HFFc6 (cell line): ENCODE results near the gene LYPD6. TPM values are rescaled to one million over a fixed set of nuclear protein-coding genes. Genes with fewer than 3 reads are reported as not detected.

Experiments
- DNase-seq: peaks from one replicate; pipeline ENCODE4 v3.0.0-alpha.2; 2018
- H3K27ac Mint-ChIP-seq: 2 replicates; pipeline ENCODE4 v1.8.0; 2020; ENCODE audit warnings: mild to moderate bottlenecking, mixed read lengths
- H3K27me3 Mint-ChIP-seq: 2 replicates; pipeline ENCODE4 v1.8.0; 2021; ENCODE audit warnings: mild to moderate bottlenecking, moderate library complexity, mixed read lengths; ENCODE audit not compliant: insufficient read depth
- H3K36me3 Mint-ChIP-seq: 2 replicates; pipeline ENCODE4 v1.8.0; 2021; ENCODE audit warnings: low read depth, mixed read lengths
- H3K4me1 Mint-ChIP-seq: 2 replicates; pipeline ENCODE4 v1.8.0; 2020; ENCODE audit warnings: low read depth, mixed read lengths
- H3K4me3 Mint-ChIP-seq: 2 replicates; pipeline ENCODE4 v1.8.0; 2020; ENCODE audit warnings: mild to moderate bottlenecking, moderate library complexity, mixed read lengths
- H3K9me3 Mint-ChIP-seq: 2 replicates; pipeline ENCODE4 v1.8.0; 2020; ENCODE audit warnings: mild to moderate bottlenecking, mixed read lengths
- CTCF ChIP-seq: fragments of 200-600 bp; sonication (generic); IDR thresholded peaks from 2 replicates; pipeline ENCODE4 v1.5.0; 2021; ENCODE audit warnings: antibody characterized with exemption, mild to moderate bottlenecking
- total RNA-seq, 6 experiments: library from RNA; stranded (reverse); fragmentation: NEBNext Ultra II Directional; extraction: Animal tissue kit (Norgen Biotek cat#: 25700); gene quantifications; 2 replicates in 1 of 6; 3 replicates in 5 of 6; pipeline ENCODE4 v1.2.3, GENCODE V29; 2021

LYPD6 gene
- total RNA-seq, 6 experiments from 2014 or later, result 16.7 to 29.4 (median 22.4) TPM

GRCh38 chr2:149357058-149357457, 26.7 kb downstream of the LYPD6 start:
- peaks cover 3% of the 10 kb centered on the region; the same call in 1 of the 2 replicates for H3K36me3 Mint-ChIP-seq
- no peaks in the 10 kb centered on the region for H3K9me3 Mint-ChIP-seq
- no peaks in the 10 kb centered on the region for H3K27me3 Mint-ChIP-seq
- no peak overlapping the region for H3K4me3 Mint-ChIP-seq
- no peak for DNase-seq
- peaks cover 34% of the 10 kb centered on the region for H3K4me1 Mint-ChIP-seq
- no peak for TF ChIP-seq CTCF
- H3K27ac Mint-ChIP-seq, result no peak overlapping the region

GRCh38 chr2:149360106-149360505, 29.7 kb downstream of the LYPD6 start:
- Mint-ChIP-seq H3K27me3 (no peaks in the 10 kb centered on the region), H3K36me3 (peaks cover 8% of the 10 kb centered on the region; the same call in 1 of the 2 replicates), H3K4me1 (peaks cover 47% of the 10 kb centered on the region), H3K4me3 (peak overlapping the region; percentile 78; the same call in 1 of the 2 replicates), H3K9me3 (no peaks in the 10 kb centered on the region), H3K27ac (peak overlapping the region; percentile 83; the same call in 1 of the 2 replicates)
- DNase-seq, result no peak
- no peak for TF ChIP-seq CTCF

- peaks cover 4% of the 10 kb centered on the region; the same call in 1 of the 2 replicates for H3K27me3 Mint-ChIP-seq
- no peak overlapping the region for H3K4me3 Mint-ChIP-seq
- no peak for TF ChIP-seq CTCF
- H3K4me1 Mint-ChIP-seq, result peaks cover 69% of the 10 kb centered on the region
- peak overlapping the region; percentile 60 for H3K27ac Mint-ChIP-seq
- peaks cover 26% of the 10 kb centered on the region for H3K36me3 Mint-ChIP-seq
- peaks cover 6% of the 10 kb centered on the region; the same call in 1 of the 2 replicates for H3K9me3 Mint-ChIP-seq
- peak; percentile 35 for DNase-seq
Observed at GRCh38 chr2:149363958-149364357, 33.6 kb downstream of the LYPD6 start.

- Mint-ChIP-seq H3K27me3 (peaks cover 4% of the 10 kb centered on the region; the same call in 1 of the 2 replicates), H3K4me1 (peaks cover 66% of the 10 kb centered on the region), H3K36me3 (peaks cover 32% of the 10 kb centered on the region), H3K27ac (peak overlapping the region; percentile 14; the same call in 1 of the 2 replicates), H3K4me3 (no peak overlapping the region), H3K9me3 (peaks cover 6% of the 10 kb centered on the region; the same call in 1 of the 2 replicates)
- no peak for TF ChIP-seq CTCF
- no peak for DNase-seq
Observed at GRCh38 chr2:149364839-149365238, 34.5 kb downstream of the LYPD6 start.

- peaks cover 55% of the 10 kb centered on the region for H3K4me1 Mint-ChIP-seq
- peak; percentile 25 for DNase-seq
- H3K27me3 Mint-ChIP-seq, result peaks cover 6% of the 10 kb centered on the region; the same call in 1 of the 2 replicates
- H3K4me3 Mint-ChIP-seq, result peak overlapping the region; percentile 32
- H3K27ac Mint-ChIP-seq, result peak overlapping the region; percentile 27; the same call in 1 of the 2 replicates
- H3K9me3 Mint-ChIP-seq, result peaks cover 6% of the 10 kb centered on the region; the same call in 1 of the 2 replicates
- peaks cover 34% of the 10 kb centered on the region for H3K36me3 Mint-ChIP-seq
- no peak for TF ChIP-seq CTCF
Observed at GRCh38 chr2:149365931-149366583, 35.7 kb downstream of the LYPD6 start.
